Measurements from ENCODE around the gene B4GALT5.
"Not testable (repeated sequence)": the region's sequence is repeated elsewhere in the genome, so short reads cannot be mapped to it uniquely, and the experiment has no call there.

Gene B4GALT5

GRCh38 chr20:49713753-49714712 is at the start of gene B4GALT5:
TSS of gene B4GALT5 (minus strand) at chr20:49713878. CDS start at chr20:49713690, 188 bp downstream.
- peak; percentile 64 for DNase-seq

GRCh38 chr20:49762940-49763766 is 49.5 kb upstream of the B4GALT5 start:
- DNase-seq: no peak

GRCh38 chr20:49761888-49762287 is 48.2 kb upstream of the B4GALT5 start:
- DNase-seq: not testable (repeated sequence)

- DNase-seq: no peak
Measured at GRCh38 chr20:49759266-49759950, 45.7 kb upstream of the B4GALT5 start.

GRCh38 chr20:49758781-49759180 is 45.1 kb upstream of the B4GALT5 start:
- DNase-seq: no peak

- DNase-seq: no peak
Measured at GRCh38 chr20:49757597-49757996, 43.9 kb upstream of the B4GALT5 start.

GRCh38 chr20:49756241-49756640 is 42.6 kb upstream of the B4GALT5 start:
- no peak for DNase-seq

- DNase-seq: no peak
Measured at GRCh38 chr20:49754596-49754995, 40.9 kb upstream of the B4GALT5 start.

GRCh38 chr20:49753133-49753532 is 39.5 kb upstream of the B4GALT5 start:
- no peak for DNase-seq

- DNase-seq: no peak
Measured at GRCh38 chr20:49752201-49752903, 38.7 kb upstream of the B4GALT5 start.

- no peak for DNase-seq
Measured at GRCh38 chr20:49751397-49751736, 37.7 kb upstream of the B4GALT5 start.

GRCh38 chr20:49750611-49751396 is 37.1 kb upstream of the B4GALT5 start:
- DNase-seq: no peak

GRCh38 chr20:49749625-49750024 is 35.9 kb upstream of the B4GALT5 start:
- no peak for DNase-seq

GRCh38 chr20:49748525-49748838 is 34.8 kb upstream of the B4GALT5 start:
- no peak for DNase-seq

GRCh38 chr20:49747707-49748524 is 34.2 kb upstream of the B4GALT5 start:
- DNase-seq: no peak

- DNase-seq: no peak
Measured at GRCh38 chr20:49742948-49743347, 29.3 kb upstream of the B4GALT5 start.

- no peak for DNase-seq
Measured at GRCh38 chr20:49741977-49742376, 28.3 kb upstream of the B4GALT5 start.

GRCh38 chr20:49740807-49741206 is 27.1 kb upstream of the B4GALT5 start:
- no peak for DNase-seq

- no peak for DNase-seq
Measured at GRCh38 chr20:49739042-49739441, 25.4 kb upstream of the B4GALT5 start.

- DNase-seq: no peak
Measured at GRCh38 chr20:49737260-49737659, 23.6 kb upstream of the B4GALT5 start.

- DNase-seq: no peak
Measured at GRCh38 chr20:49729780-49730179, 16.1 kb upstream of the B4GALT5 start.
